SK-MEL-5 (cell line): Measurements from ENCODE around the gene RPP38. TPM values are rescaled to one million over a fixed set of nuclear protein-coding genes. Genes with fewer than 3 reads are reported as not detected.

Source experiments
- DNase-seq: peaks from one replicate; pipeline ENCODE4 v3.0.0-alpha.2; 2016; ENCODE audit warnings: low read depth, low spot score
- in situ Hi-C: cut with HindIII; loops from 2 replicates; pipeline ENCODE4 v1.10.0; 2016; ENCODE audit warnings: low sequenced_read_pairs, high pct_unique_total_duplicates, low pct_unique_long_range_greater_than_20kb
- total RNA-seq: library from RNA; depleted of rRNA; stranded (reverse); fragments of >200 nt; shearing (Covaris generic); gene quantifications from 2 replicates; pipeline ENCODE4 v1.2.3, GENCODE V29; 2014

The RPP38 gene
- total RNA-seq, 1 experiment from 2014 or later = 15.1 TPM

DNA sequence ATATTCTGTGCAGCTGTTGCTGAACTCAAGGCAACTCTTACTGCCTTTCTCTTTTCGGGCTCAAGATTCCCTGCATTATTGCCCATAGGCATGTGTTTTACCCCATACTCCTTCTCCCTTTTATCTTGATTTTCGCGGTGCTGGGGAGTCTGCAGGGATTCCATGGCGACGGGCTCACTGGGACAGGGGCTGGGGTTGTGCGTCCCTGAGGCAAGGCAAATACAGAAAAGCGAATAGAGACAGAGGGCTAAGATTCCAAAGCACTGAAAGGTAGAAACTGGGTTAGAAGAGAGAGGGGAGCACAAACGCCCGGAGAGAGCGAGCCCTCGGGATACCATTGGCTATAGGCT lies 519 bp upstream of the RPP38 start:
- in situ Hi-C loops = no loop called here
- peak; percentile 1 for DNase-seq

DNA sequence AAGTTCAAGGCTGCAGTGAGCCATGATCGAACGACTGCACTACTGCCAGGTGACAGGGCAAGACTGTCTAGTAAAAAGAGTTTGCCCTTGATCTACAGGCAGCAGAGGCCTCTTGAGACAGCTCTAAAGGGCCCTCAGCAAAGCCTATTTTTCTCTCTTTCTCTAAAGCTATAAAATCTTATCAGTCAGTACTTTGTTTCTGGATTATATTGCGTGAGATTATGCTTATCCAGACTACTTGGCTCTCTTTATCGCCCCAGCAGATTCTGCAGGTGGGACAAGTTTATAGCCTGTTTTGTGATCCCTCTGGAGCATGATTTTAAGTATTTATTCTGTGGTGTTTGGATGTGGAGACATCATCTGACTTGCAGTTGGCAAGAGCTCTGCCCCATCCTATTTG lies 2.7 kb downstream of the RPP38 start:
- DNase-seq = no peak
- in situ Hi-C loops = no loop called here

DNA sequence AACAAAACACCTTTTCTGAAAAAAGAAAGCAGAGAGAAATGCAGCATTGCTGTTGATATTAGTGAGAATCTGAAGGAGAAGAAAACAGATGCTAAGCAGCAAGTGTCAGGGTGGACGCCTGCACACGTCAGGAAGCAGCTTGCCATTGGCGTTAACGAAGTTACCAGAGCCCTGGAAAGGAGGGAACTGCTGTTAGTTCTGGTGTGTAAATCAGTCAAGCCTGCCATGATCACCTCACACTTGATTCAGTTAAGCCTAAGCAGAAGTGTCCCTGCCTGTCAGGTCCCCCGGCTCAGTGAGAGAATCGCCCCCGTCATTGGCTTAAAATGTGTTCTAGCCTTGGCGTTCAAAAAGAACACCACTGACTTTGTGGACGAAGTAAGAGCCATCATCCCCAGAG lies 6.4 kb downstream of the RPP38 start:
- in situ Hi-C loops = no loop called here
- no peak for DNase-seq

DNA sequence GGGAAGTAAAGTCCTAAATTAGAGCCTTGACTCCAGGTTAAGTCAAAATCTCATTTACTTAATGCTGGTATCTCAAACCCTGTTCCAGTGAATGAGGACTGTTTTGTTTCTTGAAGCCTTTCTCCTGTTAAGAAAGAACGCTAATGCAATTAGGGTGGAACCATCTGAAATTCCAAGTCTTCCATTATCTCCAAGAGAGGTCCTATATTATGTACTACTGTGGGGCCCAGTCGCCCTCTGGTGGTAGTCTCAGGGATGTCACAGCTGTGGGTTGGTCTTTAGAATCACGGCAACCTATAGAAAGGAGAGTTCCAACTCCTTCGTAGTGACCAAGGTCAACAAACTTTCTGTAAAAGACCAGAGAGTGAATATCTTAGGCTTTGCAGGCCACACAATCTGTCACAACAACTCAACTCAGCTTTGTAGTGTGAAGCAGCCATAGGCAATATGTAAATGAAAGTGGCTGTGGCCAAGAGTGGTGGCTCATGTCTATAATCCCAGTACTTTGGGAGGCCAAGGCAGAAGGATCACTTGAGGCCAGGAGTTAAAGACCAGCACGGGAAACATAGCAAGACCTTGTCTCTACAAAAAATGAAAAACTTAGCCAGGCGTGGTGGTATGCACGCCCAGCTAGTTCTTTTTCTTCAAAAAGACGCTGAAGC lies 9.3 kb downstream of the RPP38 start:
- in situ Hi-C loops = no loop called here
- peak; percentile 81 for DNase-seq

DNA sequence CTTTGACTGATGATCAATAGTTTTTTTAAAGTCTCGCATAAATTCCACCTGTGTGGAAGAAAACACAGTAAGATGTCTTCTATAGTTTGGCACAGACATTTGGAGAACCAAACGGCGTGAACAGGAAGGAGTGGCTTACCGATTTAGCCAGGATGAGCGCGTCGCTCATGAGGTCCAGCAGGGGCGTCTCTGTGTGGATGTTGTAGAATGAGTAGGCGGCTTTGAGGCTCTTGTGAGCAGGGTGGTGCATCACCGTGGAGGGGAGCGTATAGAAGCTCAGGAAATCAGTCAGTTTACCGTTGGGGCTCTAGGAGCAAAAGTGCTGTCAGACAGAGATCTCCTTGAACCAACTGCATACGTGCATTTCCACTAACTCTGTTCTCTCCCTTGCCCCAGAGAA lies 15.5 kb downstream of the RPP38 start:
- in situ Hi-C loops = no loop called here
- no peak for DNase-seq

DNA sequence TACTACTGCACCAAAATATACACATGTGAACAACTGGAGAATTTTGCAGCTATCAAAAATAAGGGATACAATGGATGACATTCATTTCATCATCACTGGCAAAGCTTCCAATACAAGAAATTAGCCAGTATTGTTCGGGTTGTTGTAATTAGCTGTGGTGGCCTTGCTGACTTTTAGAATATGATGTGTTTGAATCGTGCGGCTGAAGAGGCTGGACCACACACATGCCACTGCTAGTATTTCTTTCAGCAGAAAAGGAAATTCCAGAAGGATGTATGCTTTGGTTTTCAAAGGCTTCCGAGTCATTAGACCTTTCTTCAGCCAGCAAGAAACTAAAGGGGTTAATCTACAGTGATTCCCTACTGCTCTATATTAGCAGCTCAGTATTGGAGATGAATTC lies 16.6 kb downstream of the RPP38 start:
- in situ Hi-C loops = no loop called here
- no peak for DNase-seq

DNA sequence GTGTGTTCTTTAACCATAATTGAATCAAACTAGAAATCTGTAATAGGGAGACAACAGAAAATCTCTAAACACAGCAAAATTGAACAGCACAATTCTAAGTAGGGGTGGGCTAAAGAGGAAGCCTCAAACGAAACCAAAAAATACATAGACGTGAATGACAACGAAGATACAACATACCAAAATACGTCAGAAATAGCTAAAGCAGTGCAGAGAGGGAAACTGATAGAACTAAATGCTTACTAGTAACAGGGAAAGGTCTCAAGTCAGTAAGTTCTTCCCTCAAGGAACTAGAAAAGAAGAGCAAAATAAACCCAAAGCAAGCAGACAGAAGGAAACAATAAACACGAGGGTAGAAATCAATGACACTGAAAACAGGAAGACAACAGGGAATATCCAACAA lies 19.1 kb downstream of the RPP38 start:
- in situ Hi-C loops = no loop called here
- no peak for DNase-seq

DNA sequence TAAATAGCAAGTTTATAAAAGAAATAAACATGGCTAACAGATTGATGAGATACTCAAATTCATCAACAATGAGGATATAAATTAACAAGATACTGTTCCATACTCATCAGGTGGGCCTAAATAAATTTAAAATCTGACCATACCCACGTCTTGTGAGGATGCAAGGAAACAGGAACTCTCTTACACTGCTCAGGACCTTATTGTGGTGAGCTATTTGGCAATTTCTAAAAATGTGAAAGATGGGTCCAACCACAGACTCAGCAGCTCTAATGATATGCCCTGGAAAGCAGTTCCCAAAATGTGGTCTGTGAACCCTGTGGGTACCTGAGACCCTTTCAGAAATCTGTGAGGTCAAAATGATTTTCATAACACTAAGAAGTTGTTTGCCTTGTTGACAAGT lies 21.5 kb downstream of the RPP38 start:
- in situ Hi-C loops = no loop called here
- DNase-seq = no peak

GRCh38 chr10:15120523-15120922 lies 23.4 kb downstream of the RPP38 start:
- in situ Hi-C loops = no loop called here
- no peak for DNase-seq

DNA sequence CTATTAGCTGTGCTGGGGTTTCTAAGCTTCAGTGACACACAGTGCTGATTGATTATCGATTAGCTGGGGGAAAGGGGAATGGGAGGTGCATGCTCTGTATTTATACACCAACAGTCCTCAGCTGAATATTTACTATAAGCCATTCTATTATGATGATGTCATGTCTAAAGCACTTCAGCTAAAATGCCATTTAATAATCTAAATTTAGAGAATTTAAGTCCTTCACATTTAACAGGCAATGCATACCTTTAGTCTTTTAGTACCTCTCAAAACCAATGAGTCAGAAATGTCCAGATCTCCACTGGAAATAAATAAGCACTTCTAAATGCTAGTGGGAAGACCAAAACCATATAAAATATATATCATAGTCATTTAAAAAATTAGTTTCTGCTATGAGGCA lies 24.6 kb downstream of the RPP38 start:
- DNase-seq = no peak
- in situ Hi-C loops = no loop called here

DNA sequence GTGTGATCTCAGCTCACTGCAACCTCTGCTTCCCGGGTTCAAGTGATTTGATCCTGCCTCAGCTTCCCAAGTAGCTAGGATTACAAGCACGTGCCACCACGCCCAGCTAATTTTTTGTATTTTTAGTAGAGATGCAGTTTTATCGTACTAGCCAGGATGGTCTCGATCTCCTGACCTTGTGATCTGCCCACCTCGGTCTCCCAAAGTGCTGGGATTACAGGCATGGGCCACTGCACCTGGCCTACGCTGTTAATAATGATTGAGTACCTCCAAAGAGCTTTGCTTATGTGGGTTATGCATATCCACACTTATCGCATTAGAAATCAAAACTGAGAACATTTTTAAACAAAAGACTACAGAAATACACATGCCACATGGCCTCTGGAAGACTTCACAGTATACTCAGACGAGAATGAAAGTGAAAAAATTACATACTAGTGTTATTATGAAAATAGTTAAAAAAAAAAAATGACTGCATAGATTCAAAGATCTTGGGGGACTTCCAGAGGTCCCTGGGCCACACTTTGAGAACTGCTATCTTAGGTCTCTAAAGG lies 25.4 kb downstream of the RPP38 start:
- in situ Hi-C loops = no loop called here
- no peak for DNase-seq

GRCh38 chr10:15123749-15124184 lies 26.6 kb downstream of the RPP38 start:
- in situ Hi-C loops = no loop called here
- DNase-seq = no peak

DNA sequence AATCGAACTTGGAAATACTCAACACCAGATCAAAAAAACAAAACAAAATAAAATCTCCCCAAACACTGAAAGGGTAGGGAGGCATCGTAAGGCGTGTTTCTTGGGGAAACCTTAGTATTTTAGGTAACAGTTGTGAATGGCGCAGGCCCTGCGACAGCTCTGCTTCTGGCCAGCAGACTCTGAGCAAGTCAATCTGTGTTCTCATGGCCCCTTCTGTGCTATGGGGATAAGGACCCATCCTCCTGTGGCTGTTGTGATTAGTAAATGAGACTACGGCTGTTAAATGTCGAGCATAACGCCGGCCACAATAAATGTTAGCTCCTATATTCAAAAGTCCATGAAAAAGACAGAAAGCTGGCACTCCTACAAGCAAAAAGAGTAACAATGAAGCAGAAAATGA lies 27.0 kb downstream of the RPP38 start:
- DNase-seq = no peak
- in situ Hi-C loops = no loop called here

DNA sequence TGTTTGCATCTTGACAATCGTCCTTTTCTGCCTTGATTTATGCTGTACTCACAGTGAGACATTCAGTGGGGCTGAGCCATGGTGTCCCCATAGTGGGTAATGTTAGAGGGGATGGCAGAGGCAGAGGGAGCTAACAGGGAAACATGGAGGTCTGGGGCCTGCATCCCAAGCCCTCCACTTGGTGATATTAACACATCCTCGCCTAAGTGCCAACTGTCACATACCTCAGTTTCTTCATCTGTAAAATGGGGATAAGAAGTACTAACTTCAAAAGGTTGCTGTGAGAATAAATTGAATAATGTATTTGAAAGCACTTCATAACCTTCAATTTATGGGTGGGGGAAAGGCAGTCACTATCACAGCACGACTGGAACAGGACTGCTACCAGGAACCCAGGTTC lies 27.8 kb downstream of the RPP38 start:
- no peak for DNase-seq
- in situ Hi-C loops = no loop called here

GRCh38 chr10:15131330-15131729 lies 34.2 kb downstream of the RPP38 start:
- DNase-seq = no peak
- in situ Hi-C loops = no loop called here

DNA sequence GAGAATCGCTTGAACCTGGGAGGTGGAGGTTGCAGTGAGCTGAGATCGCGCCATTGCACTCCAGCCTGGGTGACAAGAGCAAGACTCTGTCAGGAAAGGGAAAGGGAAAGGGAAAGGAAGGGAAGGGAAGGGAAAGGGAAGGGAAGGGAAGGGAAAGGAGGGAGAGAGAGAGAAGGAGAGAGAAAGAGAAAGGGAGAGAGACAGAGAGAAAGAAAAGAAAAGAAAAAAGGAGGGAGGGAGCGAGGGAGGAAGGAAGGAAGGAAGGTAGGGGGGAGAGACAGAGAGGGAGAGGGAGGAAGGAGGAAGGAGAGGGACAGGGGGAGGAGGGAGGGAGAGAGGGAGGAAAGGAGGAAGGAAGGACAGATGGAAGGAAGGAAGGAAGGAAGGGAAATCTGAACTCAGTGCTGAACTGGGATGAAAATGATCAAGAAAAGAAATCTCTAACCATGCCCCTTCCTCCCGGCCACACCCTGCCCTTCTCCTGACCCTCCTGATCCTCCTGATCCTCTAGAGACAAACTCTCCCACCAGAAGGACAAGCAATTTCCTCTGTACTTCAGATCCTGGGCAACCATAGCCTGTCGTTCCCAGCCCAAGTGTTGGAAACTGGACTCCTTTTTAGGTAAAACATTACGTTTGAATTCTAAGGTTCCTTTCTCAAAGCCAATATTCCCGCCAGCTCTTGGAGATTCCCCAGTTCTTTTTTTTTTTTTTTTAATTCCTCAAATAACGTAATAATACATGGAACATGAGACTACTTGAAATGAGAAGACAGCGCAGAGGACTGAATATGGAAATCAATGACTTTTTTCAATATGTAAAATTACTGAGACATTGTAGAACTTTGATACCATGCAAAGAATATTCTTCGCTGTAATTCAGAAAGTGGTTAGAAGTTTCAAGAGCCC lies 39.2 kb downstream of the RPP38 start:
- DNase-seq = no peak
- in situ Hi-C loops = no loop called here

DNA sequence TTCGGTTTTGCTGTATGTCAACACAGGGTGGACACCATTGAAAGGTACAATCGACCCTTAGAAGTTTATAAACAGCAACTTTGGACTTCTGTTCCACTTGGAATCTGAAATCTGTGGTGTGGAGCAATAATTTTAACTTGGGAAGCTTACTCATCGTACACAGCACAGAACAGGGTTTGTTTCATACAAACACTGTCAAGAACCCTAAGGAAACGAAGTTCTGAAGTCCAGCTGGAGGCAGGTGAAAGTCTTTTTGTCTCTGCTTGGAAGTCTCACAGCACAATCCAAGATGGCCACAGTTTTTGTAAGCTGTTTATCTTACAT lies 39.8 kb downstream of the RPP38 start:
- DNase-seq = peak; percentile 10
- in situ Hi-C loops = no loop called here

GRCh38 chr10:15137636-15138035 lies 40.5 kb downstream of the RPP38 start:
- in situ Hi-C loops = no loop called here
- DNase-seq = no peak

GRCh38 chr10:15140698-15141097 lies 43.5 kb downstream of the RPP38 start:
- DNase-seq = no peak
- in situ Hi-C loops = no loop called here
